ENCODE measurements around the gene TMPRSS2.
"Not testable (repeated sequence)": the region's sequence is repeated elsewhere in the genome, so short reads cannot be mapped to it uniquely, and the experiment has no call there.

DNA sequence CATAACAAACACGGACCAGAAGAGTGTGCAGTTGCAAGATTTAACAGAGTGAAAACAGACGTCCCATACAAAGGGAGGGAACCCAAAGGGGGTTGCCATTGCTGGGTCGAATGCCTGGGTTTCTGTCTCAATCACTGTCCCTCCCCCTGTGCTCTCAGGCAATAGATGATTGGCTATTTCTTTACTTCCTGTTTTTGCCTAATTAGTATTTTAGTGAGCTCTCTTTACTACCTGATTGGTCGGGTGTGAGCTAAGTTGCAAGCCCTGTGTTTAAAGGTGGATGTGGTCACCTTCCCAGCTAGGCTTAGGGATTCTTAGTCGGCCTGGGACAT lies 84.7 kb downstream of the TMPRSS2 start:
- TF ChIP-seq, protein P1, sequence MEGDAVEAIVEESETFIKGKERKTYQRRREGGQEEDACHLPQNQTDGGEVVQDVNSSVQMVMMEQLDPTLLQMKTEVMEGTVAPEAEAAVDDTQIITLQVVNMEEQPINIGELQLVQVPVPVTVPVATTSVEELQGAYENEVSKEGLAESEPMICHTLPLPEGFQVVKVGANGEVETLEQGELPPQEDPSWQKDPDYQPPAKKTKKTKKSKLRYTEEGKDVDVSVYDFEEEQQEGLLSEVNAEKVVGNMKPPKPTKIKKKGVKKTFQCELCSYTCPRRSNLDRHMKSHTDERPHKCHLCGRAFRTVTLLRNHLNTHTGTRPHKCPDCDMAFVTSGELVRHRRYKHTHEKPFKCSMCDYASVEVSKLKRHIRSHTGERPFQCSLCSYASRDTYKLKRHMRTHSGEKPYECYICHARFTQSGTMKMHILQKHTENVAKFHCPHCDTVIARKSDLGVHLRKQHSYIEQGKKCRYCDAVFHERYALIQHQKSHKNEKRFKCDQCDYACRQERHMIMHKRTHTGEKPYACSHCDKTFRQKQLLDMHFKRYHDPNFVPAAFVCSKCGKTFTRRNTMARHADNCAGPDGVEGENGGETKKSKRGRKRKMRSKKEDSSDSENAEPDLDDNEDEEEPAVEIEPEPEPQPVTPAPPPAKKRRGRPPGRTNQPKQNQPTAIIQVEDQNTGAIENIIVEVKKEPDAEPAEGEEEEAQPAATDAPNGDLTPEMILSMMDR (IDR thresholded peaks at IDR 0.05): not testable (repeated sequence)
- not testable (repeated sequence) for TF ChIP-seq POLR2A, EP300 (IDR thresholded peaks at IDR 0.05)
